Aorta (tissue), 5 donors: ENCODE data around the gene STX8. TPM values are rescaled to one million over a fixed set of nuclear protein-coding genes. Genes with fewer than 3 reads are reported as not detected.
"Not testable (repeated sequence)": the region's sequence is repeated elsewhere in the genome, so short reads cannot be mapped to it uniquely, and the experiment has no call there.

Experiments
- ATAC-seq: fragments of 200-7000 bp; cut with Tn5 transposase; one replicate; pipeline ENCODE4 v1.9.1; 2022; ENCODE audit warnings: moderate library complexity; ENCODE audit not compliant: low FRiP score
- DNase-seq, 2 donors: peaks; one replicate each; pipeline ENCODE4 v3.0.0-alpha.2; 2020
- H3K27ac ChIP-seq, 2 donors: one replicate each; pipeline ENCODE4 v1.5.1; 2013; ENCODE audit warnings: low read length in 2 of 2, mild to moderate bottlenecking in 2 of 2, moderate library complexity in 2 of 2, control low read depth in 1 of 2, inconsistent platforms in 1 of 2, low read depth in 1 of 2
- H3K27me3 ChIP-seq, 2 donors: one replicate each; pipeline ENCODE4 v1.6.1; 2013; ENCODE audit warnings: control low read depth in 1 of 2, low read length in 1 of 2, mild to moderate bottlenecking in 1 of 2, moderate library complexity in 1 of 2; ENCODE audit not compliant: insufficient read depth in 2 of 2, control insufficient read depth in 1 of 2
- H3K36me3 ChIP-seq, 2 donors: one replicate each; pipeline ENCODE4 v1.6.1; 2013; ENCODE audit warnings: control low read depth in 1 of 2, low read length in 1 of 2, mild to moderate bottlenecking in 1 of 2; ENCODE audit not compliant: insufficient read depth in 2 of 2, control insufficient read depth in 1 of 2
- H3K4me1 ChIP-seq, 2 donors: one replicate each; pipeline ENCODE4 v1.6.1; 2013; ENCODE audit warnings: low read length in 2 of 2, control low read depth in 1 of 2, mild to moderate bottlenecking in 1 of 2, moderate library complexity in 1 of 2; ENCODE audit not compliant: insufficient read depth in 2 of 2, control insufficient read depth in 1 of 2
- H3K4me3 ChIP-seq, 2 donors: one replicate each; pipeline ENCODE4 v1.5.1; 2013; ENCODE audit warnings: low read length in 2 of 2, control low read depth in 1 of 2, mild to moderate bottlenecking in 1 of 2
- H3K9me3 ChIP-seq: one replicate; pipeline ENCODE4 v1.6.1; 2013; ENCODE audit warnings: mild to moderate bottlenecking, low read length; ENCODE audit not compliant: control insufficient read depth
- WGBS, 2 donors: extraction: QIAGEN DNeasy Blood & Tissue Kit; methylation state at CpG; one replicate each; pipeline ENCODE4 v1.1.7; 2013; 5-methylcytosine and 5-hydroxymethylcytosine counted together
- intact Hi-C, 2 donors: fragments of 100-400 bp; cut with DNase I; formaldehyde crosslinking; loops; one replicate each; pipeline versions ENCODE4 v1.14.2 to v1.15.0; 2022
- polyA plus RNA-seq, 2 donors: library from polyadenylated mRNA; stranded (reverse); fragments of 200-250 nt; gene quantifications; one replicate each; pipeline ENCODE4 v1.2.3, GENCODE V29; 2013
- total RNA-seq, 2 donors: library from RNA; stranded (reverse); fragmentation: NEBNext Ultra II Directional; extraction: Animal tissue kit (Norgen Biotek cat#: 25700); gene quantifications; one replicate each; pipeline ENCODE4 v1.2.1, GENCODE V29; 2021
- donor health status: healthy with polysubstance abuse.
- donor health status: Bipolar disorder and iron deficiency.
- donor health status: DM: no; HTN: no; CAD: no.
- donor health status: DM: no; HTN: no; CAD: no.
- donor health status: DM: yes; HTN: yes; CAD: no.

STX8 gene
- total and polyA plus RNA-seq, 4 donors, result 57.4 to 108 (median 68.5) TPM

DNA sequence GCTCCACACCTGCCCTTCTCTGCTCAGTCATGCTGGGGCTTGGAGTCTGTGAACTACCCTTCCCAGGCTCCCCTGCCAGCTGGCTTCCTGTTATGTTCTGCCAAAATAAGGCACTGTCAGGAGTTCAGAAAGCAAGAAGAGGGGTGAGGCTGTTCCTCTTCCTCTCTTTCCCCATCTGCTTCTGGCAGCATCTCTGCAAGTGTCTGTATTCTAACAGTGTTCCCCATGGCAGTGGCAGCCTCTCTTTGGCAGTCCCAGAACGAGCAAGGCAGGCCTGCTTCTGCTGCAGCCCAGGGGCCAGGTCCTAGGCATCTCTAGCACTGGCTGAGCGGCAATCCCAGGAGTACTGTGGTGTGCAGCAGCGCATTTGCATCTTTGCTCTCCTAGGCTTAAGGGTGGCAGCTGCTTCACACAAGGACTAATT is 219.1 kb downstream of the STX8 start:
- no peaks in the 10 kb centered on the region for H3K36me3 ChIP-seq
- DNase-seq (peak in 1 of 2 donors; percentile 52), ATAC-seq (peak; percentile 29)
- no peaks in the 10 kb centered on the region for H3K9me3 ChIP-seq
- H3K4me1 ChIP-seq, result no peaks in the 10 kb centered on the region
- H3K27ac ChIP-seq, result no peak overlapping the region
- 82 to 88% methylated on average over 3 of the region's 3 CpGs for WGBS, 2 donors
- intact Hi-C loops, result no loop called here
- H3K4me3 ChIP-seq, result no peak overlapping the region
- H3K27me3 ChIP-seq, result no peaks in the 10 kb centered on the region

DNA sequence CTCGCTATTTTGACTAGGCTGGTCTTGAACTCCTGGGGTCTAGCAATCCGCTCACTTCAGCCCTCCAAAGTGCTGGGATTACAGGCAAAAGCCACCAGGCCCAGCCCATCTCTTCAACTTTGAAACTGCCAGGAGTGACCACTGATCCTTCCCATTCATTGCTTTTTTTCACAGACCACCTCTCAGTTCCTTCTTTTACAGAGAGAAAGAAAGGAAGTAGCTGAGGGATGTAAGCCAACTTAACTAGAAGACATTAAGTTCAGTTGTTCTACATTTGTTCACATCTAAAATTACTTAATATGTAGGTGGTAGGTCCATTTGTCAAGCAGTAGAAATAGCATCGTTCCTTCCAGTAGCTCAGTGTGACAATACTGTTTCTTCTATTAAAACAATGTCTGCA is 219.8 kb downstream of the STX8 start:
- Histone ChIP-seq H3K4me3 (no peak overlapping the region), H3K36me3 (no peaks in the 10 kb centered on the region), H3K4me1 (no peaks in the 10 kb centered on the region), H3K27me3 (no peaks in the 10 kb centered on the region), H3K9me3 (no peaks in the 10 kb centered on the region), H3K27ac (no peak overlapping the region)
- intact Hi-C loops, result no loop called here
- WGBS, 2 donors, result 92 to 95% methylated on average over 3 of the region's 3 CpGs
- no peak for DNase-seq
- ATAC-seq, result no peak

DNA sequence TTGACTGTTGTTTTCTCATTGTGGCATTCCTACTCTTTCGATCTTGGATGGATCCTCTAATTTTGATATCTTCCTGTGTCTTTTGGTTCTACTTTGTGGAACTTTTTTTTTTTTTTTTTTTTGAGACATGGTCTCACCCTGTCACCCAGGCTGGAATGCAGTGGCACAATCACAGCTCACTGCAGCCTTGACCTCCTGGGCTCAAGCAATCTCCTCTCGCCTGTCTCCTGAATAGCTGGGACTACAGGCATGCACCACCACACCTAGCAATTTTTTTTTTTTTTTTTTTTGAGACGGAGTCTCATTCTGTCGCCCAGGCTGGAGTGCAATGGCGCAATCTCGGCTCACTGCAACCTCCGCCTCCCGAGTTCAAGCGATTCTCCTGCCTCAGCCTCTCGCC is 220.4 kb downstream of the STX8 start:
- 98% methylated on average over 6 to 10 of the region's 10 CpGs for WGBS, 2 donors
- H3K4me1 ChIP-seq, H3K9me3 ChIP-seq, intact Hi-C loops, H3K36me3 ChIP-seq, H3K27ac ChIP-seq, ATAC-seq, H3K4me3 ChIP-seq, H3K27me3 ChIP-seq, DNase-seq: not testable (repeated sequence)

DNA sequence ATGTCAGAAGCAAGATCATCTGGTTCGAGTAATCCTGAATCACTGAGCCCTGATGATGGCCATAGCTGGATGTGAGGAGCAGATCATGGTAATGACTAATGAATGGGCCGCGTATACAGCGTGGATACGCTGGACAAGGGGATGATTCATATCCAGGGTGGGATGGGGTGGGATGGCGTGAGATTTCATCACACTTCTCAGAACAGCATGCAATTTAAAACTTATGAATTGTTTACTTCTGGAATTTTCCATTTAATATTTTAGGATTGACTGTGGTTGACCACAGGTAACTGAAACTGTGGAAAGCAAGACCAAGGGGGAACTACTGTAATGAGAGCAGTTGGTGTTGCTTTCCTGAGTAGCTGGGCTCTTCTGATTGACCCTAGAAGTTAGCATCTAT is 225.5 kb downstream of the STX8 start:
- Histone ChIP-seq H3K36me3 (no peaks in the 10 kb centered on the region), H3K4me1 (no peaks in the 10 kb centered on the region), H3K4me3 (no peak overlapping the region), H3K9me3 (no peaks in the 10 kb centered on the region), H3K27me3 (no peaks in the 10 kb centered on the region), H3K27ac (no peak overlapping the region)
- DNase-seq, result no peak
- WGBS, 2 donors, result 94 to 96% methylated on average over 6 of the region's 6 CpGs
- intact Hi-C loops, result no loop called here
- no peak for ATAC-seq

- H3K9me3 ChIP-seq, result no peaks in the 10 kb centered on the region
- H3K36me3 ChIP-seq, result no peaks in the 10 kb centered on the region
- intact Hi-C loops, result no loop called here
- WGBS, 2 donors, result 89% methylated on average over 5 of the region's 5 CpGs
- DNase-seq, result no peak
- no peak for ATAC-seq
- no peaks in the 10 kb centered on the region for H3K4me1 ChIP-seq
- no peak overlapping the region for H3K27ac ChIP-seq
- H3K4me3 ChIP-seq, result no peak overlapping the region
- H3K27me3 ChIP-seq, result no peaks in the 10 kb centered on the region
These were observed 229.2 kb downstream of the STX8 start for GRCh38 chr17:9346296-9346926.

DNA sequence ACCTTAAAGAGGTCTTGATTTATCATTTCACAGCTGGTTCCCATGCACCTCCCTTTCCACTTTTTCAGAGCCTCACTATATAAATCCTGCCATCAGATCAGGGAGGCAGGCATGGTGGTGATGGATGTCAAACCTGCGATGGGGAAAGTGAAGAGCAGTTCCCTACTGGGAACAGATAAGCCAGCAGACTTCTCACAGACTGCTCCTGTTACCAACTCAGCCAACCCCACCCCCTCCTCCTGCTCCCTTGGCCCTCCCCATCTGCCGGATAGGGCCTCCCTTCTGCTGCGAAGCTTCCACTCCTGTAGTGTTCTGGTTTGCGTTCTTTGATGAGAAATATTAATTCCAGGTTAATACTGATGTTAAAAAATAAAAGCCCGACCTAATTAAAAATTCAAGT is 232.1 kb downstream of the STX8 start:
- ATAC-seq (no peak), DNase-seq (no peak)
- WGBS, 2 donors, result 70 to 77% methylated on average over 5 of the region's 5 CpGs
- Histone ChIP-seq H3K9me3 (no peaks in the 10 kb centered on the region), H3K36me3 (no peaks in the 10 kb centered on the region), H3K4me1 (no peaks in the 10 kb centered on the region), H3K4me3 (no peak overlapping the region), H3K27me3 (no peaks in the 10 kb centered on the region), H3K27ac (no peak overlapping the region)
- intact Hi-C loops, result no loop called here

- DNase-seq (no peak), ATAC-seq (no peak)
- WGBS, 2 donors, result 92 to 94% methylated on average over 8 of the region's 8 CpGs
- intact Hi-C loops, result no loop called here
- no peak overlapping the region for H3K4me3 ChIP-seq
- no peaks in the 10 kb centered on the region for H3K27me3 ChIP-seq
- H3K36me3 ChIP-seq, result no peaks in the 10 kb centered on the region
- no peaks in the 10 kb centered on the region for H3K4me1 ChIP-seq
- H3K27ac ChIP-seq, result no peak overlapping the region
- no peaks in the 10 kb centered on the region for H3K9me3 ChIP-seq
These were observed 233.4 kb downstream of the STX8 start for GRCh38 chr17:9342225-9342624.

DNA sequence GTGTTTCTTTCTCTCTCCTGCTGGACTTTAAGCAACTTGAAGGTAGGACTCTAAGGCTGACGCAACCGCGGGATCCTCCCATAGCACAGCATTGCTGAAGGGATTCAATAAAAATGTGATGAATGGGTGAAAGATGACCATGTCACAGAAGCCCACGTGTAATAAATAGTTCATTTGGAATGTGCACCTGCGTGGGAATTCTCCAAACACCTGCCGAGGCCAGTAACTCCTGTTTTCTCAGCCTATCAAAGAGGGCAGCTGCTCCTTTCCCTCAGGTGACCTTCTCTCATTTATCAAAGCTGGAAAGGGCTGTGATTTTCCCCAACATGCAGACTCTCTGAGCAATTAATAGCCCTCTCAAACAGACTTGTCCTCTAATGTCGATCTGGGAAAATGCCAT is 235.7 kb downstream of the STX8 start:
- H3K9me3 ChIP-seq, result no peaks in the 10 kb centered on the region
- DNase-seq, result no peak
- no peaks in the 10 kb centered on the region for H3K4me1 ChIP-seq

GRCh38 chr17:9339482-9339881 is 236.1 kb downstream of the STX8 start:
- intact Hi-C loops, DNase-seq, H3K4me3 ChIP-seq, H3K36me3 ChIP-seq, H3K27ac ChIP-seq, H3K27me3 ChIP-seq, ATAC-seq, H3K9me3 ChIP-seq, H3K4me1 ChIP-seq: not testable (repeated sequence)
- 85 to 87% methylated on average over 10 of the region's 10 CpGs for WGBS, 2 donors

More for the DNA sequence above, 235.7 kb downstream of the STX8 start:
- 83 to 89% methylated on average over 7 of the region's 7 CpGs for WGBS, 2 donors
- H3K4me3 ChIP-seq, result no peak overlapping the region
- intact Hi-C loops, result no loop called here
- ATAC-seq, result no peak
- H3K27ac ChIP-seq, result no peak overlapping the region
- H3K36me3 ChIP-seq, result no peaks in the 10 kb centered on the region
- no peaks in the 10 kb centered on the region for H3K27me3 ChIP-seq
